Type B pancreatic cell (in vitro differentiated cells): ENCODE measurements around the gene MYCBPAP. TPM values are rescaled to one million over a fixed set of nuclear protein-coding genes. Genes with fewer than 3 reads are reported as not detected.
"Not testable (repeated sequence)": the region's sequence is repeated elsewhere in the genome, so short reads cannot be mapped to it uniquely, and the experiment has no call there.

ENCODE experiments used
- DNase-seq: peaks from one replicate; pipeline ENCODE4 v3.0.0; 2021; ENCODE audit warnings: mixed read lengths; ENCODE audit not compliant: unreplicated experiment; ENCODE audit errors: extremely low spot score
- H3K27ac Mint-ChIP-seq: 2 replicates; pipeline ENCODE4 v1.8.0; 2021; ENCODE audit warnings: mild to moderate bottlenecking, mixed read lengths
- H3K27me3 Mint-ChIP-seq: 2 replicates; pipeline ENCODE4 v1.8.0; 2021; ENCODE audit warnings: mixed read lengths
- H3K36me3 Mint-ChIP-seq: 2 replicates; pipeline ENCODE4 v1.8.0; 2021; ENCODE audit warnings: mixed read lengths
- H3K4me1 Mint-ChIP-seq: one replicate; pipeline ENCODE4 v1.8.0; 2021; ENCODE audit warnings: mixed read lengths; ENCODE audit not compliant: unreplicated experiment
- H3K4me3 Mint-ChIP-seq: 2 replicates; pipeline ENCODE4 v1.8.0; 2021; ENCODE audit warnings: mild to moderate bottlenecking, mixed read lengths
- H3K9me3 Mint-ChIP-seq: 2 replicates; pipeline ENCODE4 v1.8.0; 2021; ENCODE audit warnings: mixed read lengths
- CTCF ChIP-seq: fragments of 200-600 bp; sonication (generic); conservative IDR thresholded peaks from 2 replicates; pipeline ENCODE4 v1.5.0; 2021; ENCODE audit warnings: antibody characterized with exemption, mild to moderate bottlenecking
- total RNA-seq: library from RNA; stranded (reverse); gene quantifications from 2 replicates; pipeline ENCODE4 v1.2.1, GENCODE V29; 2021; ENCODE audit warnings: low replicate concordance

Gene MYCBPAP
- total RNA-seq, 1 donor from 2014 or later = 4.1 TPM

- H3K27ac Mint-ChIP-seq = no peak overlapping the region
- no peaks in the 10 kb centered on the region for H3K9me3 Mint-ChIP-seq
- H3K4me3 Mint-ChIP-seq = no peak overlapping the region
- no peak for TF ChIP-seq CTCF
- H3K36me3 Mint-ChIP-seq = no peaks in the 10 kb centered on the region
- no peak for DNase-seq
- H3K27me3 Mint-ChIP-seq = peaks cover 18% of the 10 kb centered on the region
- H3K4me1 Mint-ChIP-seq = no peaks in the 10 kb centered on the region
Measured at GRCh38 chr17:50469671-50470305, 38.5 kb upstream of the MYCBPAP start.

GRCh38 chr17:50470426-50470825 is 37.8 kb upstream of the MYCBPAP start:
- no peaks in the 10 kb centered on the region for H3K4me1 Mint-ChIP-seq
- H3K27ac Mint-ChIP-seq = no peak overlapping the region
- DNase-seq = no peak
- no peaks in the 10 kb centered on the region for H3K36me3 Mint-ChIP-seq
- no peak for TF ChIP-seq CTCF
- no peaks in the 10 kb centered on the region for H3K9me3 Mint-ChIP-seq
- no peak overlapping the region for H3K4me3 Mint-ChIP-seq
- peaks cover 18% of the 10 kb centered on the region for H3K27me3 Mint-ChIP-seq

- no peak for DNase-seq
- H3K9me3 Mint-ChIP-seq = no peaks in the 10 kb centered on the region
- no peaks in the 10 kb centered on the region for H3K36me3 Mint-ChIP-seq
- H3K27me3 Mint-ChIP-seq = peaks cover 19% of the 10 kb centered on the region
- no peak overlapping the region for H3K27ac Mint-ChIP-seq
- H3K4me1 Mint-ChIP-seq = no peaks in the 10 kb centered on the region
- TF ChIP-seq CTCF = no peak
- peak overlapping the region; percentile 39 for H3K4me3 Mint-ChIP-seq
Measured at GRCh38 chr17:50471009-50471905, 37.0 kb upstream of the MYCBPAP start.

GRCh38 chr17:50472286-50472685 is 36.0 kb upstream of the MYCBPAP start:
- H3K27ac Mint-ChIP-seq = no peak overlapping the region
- H3K4me3 Mint-ChIP-seq = no peak overlapping the region
- DNase-seq = no peak
- peaks cover 18% of the 10 kb centered on the region for H3K27me3 Mint-ChIP-seq
- no peaks in the 10 kb centered on the region for H3K9me3 Mint-ChIP-seq
- no peak for TF ChIP-seq CTCF
- no peaks in the 10 kb centered on the region for H3K4me1 Mint-ChIP-seq
- no peaks in the 10 kb centered on the region for H3K36me3 Mint-ChIP-seq

- peaks cover 13% of the 10 kb centered on the region for H3K27me3 Mint-ChIP-seq
- H3K4me1 Mint-ChIP-seq, H3K9me3 Mint-ChIP-seq, H3K4me3 Mint-ChIP-seq, DNase-seq, H3K27ac Mint-ChIP-seq, H3K36me3 Mint-ChIP-seq: not testable (repeated sequence)
- peak; percentile 54 for TF ChIP-seq CTCF
Measured at GRCh38 chr17:50472761-50473161, 35.5 kb upstream of the MYCBPAP start.
